GM12873 (cell line): ENCODE results near the gene PPIL3.

ENCODE experiments used
- CTCF ChIP-seq: IDR thresholded peaks from 2 replicates; pipeline ENCODE4 v1.5.1; 2012; ENCODE audit warnings: low read depth, mild to moderate bottlenecking, moderate library complexity, low read length, control low read depth; ENCODE audit not compliant: insufficient read depth; ENCODE audit errors: missing control alignments

Gene PPIL3

GRCh38 chr2:200869014-200869413, 19.9 kb downstream of the PPIL3 start:
- TF ChIP-seq CTCF: no peak

- TF ChIP-seq CTCF: no peak
Observed at GRCh38 chr2:200864176-200865034, 24.5 kb downstream of the PPIL3 start, which contains the start of gene CLK1. Gene CLK1 (minus strand): TSS chr2:200864658. CDS start chr2:200861862, 2,796 bp downstream.

GRCh38 chr2:200863782-200864175, 25.1 kb downstream of the PPIL3 start:
- TF ChIP-seq CTCF: no peak

GRCh38 chr2:200862532-200863000, 26.3 kb downstream of the PPIL3 start:
- no peak for TF ChIP-seq CTCF

- no peak for TF ChIP-seq CTCF
Observed at GRCh38 chr2:200861617-200862155, 27.2 kb downstream of the PPIL3 start.

GRCh38 chr2:200860092-200860795, 28.6 kb downstream of the PPIL3 start:
- TF ChIP-seq CTCF: no peak

- no peak for TF ChIP-seq CTCF
Observed at GRCh38 chr2:200856806-200857205, 32.1 kb downstream of the PPIL3 start.
